ENCODE results near the gene PDE7B.

GRCh38 chr6:136134751-136135150 lies 283.2 kb downstream of the PDE7B start:
- TF ChIP-seq, protein P1, sequence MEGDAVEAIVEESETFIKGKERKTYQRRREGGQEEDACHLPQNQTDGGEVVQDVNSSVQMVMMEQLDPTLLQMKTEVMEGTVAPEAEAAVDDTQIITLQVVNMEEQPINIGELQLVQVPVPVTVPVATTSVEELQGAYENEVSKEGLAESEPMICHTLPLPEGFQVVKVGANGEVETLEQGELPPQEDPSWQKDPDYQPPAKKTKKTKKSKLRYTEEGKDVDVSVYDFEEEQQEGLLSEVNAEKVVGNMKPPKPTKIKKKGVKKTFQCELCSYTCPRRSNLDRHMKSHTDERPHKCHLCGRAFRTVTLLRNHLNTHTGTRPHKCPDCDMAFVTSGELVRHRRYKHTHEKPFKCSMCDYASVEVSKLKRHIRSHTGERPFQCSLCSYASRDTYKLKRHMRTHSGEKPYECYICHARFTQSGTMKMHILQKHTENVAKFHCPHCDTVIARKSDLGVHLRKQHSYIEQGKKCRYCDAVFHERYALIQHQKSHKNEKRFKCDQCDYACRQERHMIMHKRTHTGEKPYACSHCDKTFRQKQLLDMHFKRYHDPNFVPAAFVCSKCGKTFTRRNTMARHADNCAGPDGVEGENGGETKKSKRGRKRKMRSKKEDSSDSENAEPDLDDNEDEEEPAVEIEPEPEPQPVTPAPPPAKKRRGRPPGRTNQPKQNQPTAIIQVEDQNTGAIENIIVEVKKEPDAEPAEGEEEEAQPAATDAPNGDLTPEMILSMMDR (conservative IDR thresholded peaks at IDR 0.05; ENCODE audit: low read depth, low read length) = no peak
- TF ChIP-seq EZH2 (IDR thresholded peaks at IDR 0.05; ENCODE audit: low read length, unreplicated experiment) = no peak
